ENCODE measurements around the gene FAF2.

FAF2 gene

GRCh38 chr5:176557846-176558245 is 109.7 kb downstream of the FAF2 start:
- H3K4me3 ChIP-seq (replicated peaks in 1 of 2; ENCODE audit: low read depth in 2 of 2, low read length in 2 of 2), result no peak overlapping the region
- no peak for DNase-seq (ENCODE audit: low read depth in 2 of 2)
- TF ChIP-seq CTCF (IDR thresholded peaks at IDR 0.05; ENCODE audit: low read depth, low read length), result no peak
